OCI-LY7 (cell line): ENCODE measurements around the gene FRMD8. TPM values are rescaled to one million over a fixed set of nuclear protein-coding genes. Genes with fewer than 3 reads are reported as not detected.
A peak's percentile ranks its signal among the peaks of the same experiment; 100 is the strongest.

Experiments
- BruUV-seq: library from RNA; stranded (reverse); fragments of 400-500 nt; replicated peaks from 2 replicates; lab custom pipeline; 2021; lab: Mats Ljungman, UMichigan
- CTCF ChIA-PET: fragments of 300-600 bp; sonication (Branson Sonifier 250); formaldehyde crosslinking; loops from one replicate; lab custom pipeline; 2022; ENCODE audit warnings: antibody characterized with exemption; ENCODE audit not compliant: unreplicated experiment; lab: Charles Lee
- POLR2A ChIA-PET: fragments of 300-600 bp; sonication (Branson Sonifier 250); formaldehyde crosslinking; loops from one replicate; lab custom pipeline; 2022; ENCODE audit warnings: antibody characterized with exemption; lab: Charles Lee
- DNase-seq: peaks from one replicate; pipeline ENCODE4 v3.0.0-alpha.2; 2015; ENCODE audit warnings: low spot score
- H2AFZ ChIP-seq: fragments of 200-600 bp; sonication (generic), shearing (Covaris generic); 2 replicates; pipeline ENCODE4 v1.6.1; 2014; ENCODE audit warnings: mild to moderate bottlenecking, antibody characterized with exemption, low read length, moderate library complexity
- H3K27ac ChIP-seq: fragments of 200-600 bp; sonication (generic); 2 replicates; pipeline ENCODE4 v1.5.1; 2014; ENCODE audit warnings: mixed run types, low read depth, mild to moderate bottlenecking, moderate library complexity, low read length, inconsistent platforms; ENCODE audit not compliant: poor library complexity, severe bottlenecking
- H3K36me3 ChIP-seq: fragments of 200-600 bp; sonication (generic); 2 replicates; pipeline ENCODE4 v1.6.1; 2014; ENCODE audit warnings: mild to moderate bottlenecking, antibody characterized with exemption, low read length, moderate library complexity, mixed read lengths; ENCODE audit not compliant: insufficient read depth
- H3K4me1 ChIP-seq: fragments of 200-600 bp; sonication (generic); 2 replicates; pipeline ENCODE4 v1.5.1; 2014; ENCODE audit warnings: mild to moderate bottlenecking, low read length; ENCODE audit not compliant: insufficient read depth, poor library complexity, severe bottlenecking
- H3K4me2 ChIP-seq: fragments of 200-600 bp; sonication (generic); 2 replicates; pipeline ENCODE4 v1.6.1; 2014; ENCODE audit warnings: mild to moderate bottlenecking, low read length
- H3K4me3 ChIP-seq: fragments of 200-600 bp; sonication (generic); 2 replicates; pipeline ENCODE4 v1.5.1; 2014; ENCODE audit warnings: mild to moderate bottlenecking, low read depth, low read length; ENCODE audit not compliant: poor library complexity, severe bottlenecking
- H3K79me2 ChIP-seq: fragments of 200-600 bp; sonication (generic); 2 replicates; pipeline ENCODE4 v1.6.1; 2016; ENCODE audit warnings: low read depth, mild to moderate bottlenecking, low read length, moderate library complexity, mixed read lengths; ENCODE audit not compliant: insufficient read depth
- H3K9me2 ChIP-seq: fragments of 200-600 bp; sonication (generic); 2 replicates; pipeline ENCODE4 v1.6.1; 2016; ENCODE audit warnings: mild to moderate bottlenecking, low read length, mixed read lengths; ENCODE audit not compliant: insufficient read depth
- H3K9me3 ChIP-seq: fragments of 200-600 bp; sonication (generic); 2 replicates; pipeline ENCODE4 v1.6.1; 2014; ENCODE audit warnings: mild to moderate bottlenecking, mixed run types, low read length, mixed read lengths
- H4K20me1 ChIP-seq: fragments of 200-600 bp; sonication (generic); 2 replicates; pipeline ENCODE4 v1.6.1; 2014; ENCODE audit warnings: mild to moderate bottlenecking, antibody characterized with exemption, low read length, moderate library complexity, mixed read lengths; ENCODE audit not compliant: insufficient read depth
- EZH2phosphoT487 ChIP-seq: fragments of 200-600 bp; sonication (generic); IDR thresholded peaks from 2 replicates; pipeline ENCODE4 v1.6.1; 2018; ENCODE audit warnings: low read depth, borderline replicate concordance, mild to moderate bottlenecking, mixed run types, antibody characterized with exemption, low read length, moderate library complexity, mixed read lengths
- intact Hi-C: fragments of 100-400 bp; cut with micrococcal nuclease; formaldehyde crosslinking; loops from one replicate; pipeline ENCODE4 v1.10.0; 2022; ENCODE audit not compliant: unreplicated experiment
- total RNA-seq, 2 experiments: library from RNA; depleted of rRNA in 1 of 2; stranded (reverse); fragments of >200 nt in 1 of 2; shearing (Covaris generic) in 1 of 2; gene quantifications; 2 replicates each; pipeline ENCODE4 v1.2.3, GENCODE V29; 2014 to 2022
- TF ChIP-seq, protein P1 (sequence below): fragments of 200-600 bp; sonication (generic); conservative IDR thresholded peaks from 2 replicates; pipeline ENCODE4 v1.5.1; 2014; ENCODE audit warnings: mild to moderate bottlenecking, antibody characterized with exemption, low read length, moderate library complexity, mixed read lengths

The FRMD8 gene
- total RNA-seq, 2 experiments from 2014 or later: 37.6 to 55.8 TPM

DNA sequence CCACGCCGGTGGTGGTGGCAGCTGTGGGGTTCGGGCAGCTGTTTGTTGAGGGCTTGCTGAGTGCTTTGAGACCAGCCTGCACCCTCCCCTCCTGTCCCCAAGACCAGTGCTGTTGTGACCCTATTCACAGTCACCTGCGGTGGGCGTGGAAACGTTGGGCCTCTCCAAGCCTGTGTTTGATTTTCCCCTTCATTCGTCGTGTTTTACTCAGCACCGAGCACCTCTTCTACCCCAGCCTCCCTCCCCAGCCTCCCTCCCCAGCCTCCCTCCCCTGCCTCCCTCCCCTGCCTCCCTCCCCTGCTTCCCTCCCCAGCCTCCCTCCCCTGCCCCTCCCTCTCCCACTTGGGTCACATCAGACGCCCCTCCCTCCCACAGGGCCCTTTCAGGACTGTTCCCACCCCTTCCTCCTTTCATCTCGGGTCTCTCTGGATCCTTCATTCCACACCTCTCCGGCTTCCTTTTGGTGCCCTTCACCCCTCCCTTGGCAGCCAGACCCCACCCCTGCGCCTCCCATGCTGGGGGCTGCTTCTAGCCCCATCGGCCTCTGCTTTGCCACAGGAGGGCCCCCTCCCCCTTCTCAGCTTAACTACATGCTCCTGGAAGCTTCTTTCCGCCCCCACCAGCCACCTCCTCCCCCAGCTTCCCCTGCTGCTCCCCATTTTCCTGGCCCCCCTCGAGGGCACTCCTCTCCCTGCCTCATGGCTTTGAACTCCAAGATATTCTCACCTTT is 14.8 kb downstream of the FRMD8 start:
- intact Hi-C loops: no loop called here
- H3K4me3 ChIP-seq: no peak overlapping the region
- ChIA-PET POLR2A (interaction anchor here (0.7 to 1.3 kb wide), 2 partner anchors 8 to 105 kb away, joined by 3 read pairs; no protein-coding TSS in a partner anchor), CTCF (no interaction called here)
- DNase-seq: no peak
- H3K79me2 ChIP-seq: no peaks in the 10 kb centered on the region
- no peak overlapping the region for H2AFZ ChIP-seq
- H3K27ac ChIP-seq: no peak overlapping the region
- H3K4me1 ChIP-seq: peaks cover 38% of the 10 kb centered on the region
- TF ChIP-seq EZH2phosphoT487: no peak
- TF ChIP-seq, protein P1, sequence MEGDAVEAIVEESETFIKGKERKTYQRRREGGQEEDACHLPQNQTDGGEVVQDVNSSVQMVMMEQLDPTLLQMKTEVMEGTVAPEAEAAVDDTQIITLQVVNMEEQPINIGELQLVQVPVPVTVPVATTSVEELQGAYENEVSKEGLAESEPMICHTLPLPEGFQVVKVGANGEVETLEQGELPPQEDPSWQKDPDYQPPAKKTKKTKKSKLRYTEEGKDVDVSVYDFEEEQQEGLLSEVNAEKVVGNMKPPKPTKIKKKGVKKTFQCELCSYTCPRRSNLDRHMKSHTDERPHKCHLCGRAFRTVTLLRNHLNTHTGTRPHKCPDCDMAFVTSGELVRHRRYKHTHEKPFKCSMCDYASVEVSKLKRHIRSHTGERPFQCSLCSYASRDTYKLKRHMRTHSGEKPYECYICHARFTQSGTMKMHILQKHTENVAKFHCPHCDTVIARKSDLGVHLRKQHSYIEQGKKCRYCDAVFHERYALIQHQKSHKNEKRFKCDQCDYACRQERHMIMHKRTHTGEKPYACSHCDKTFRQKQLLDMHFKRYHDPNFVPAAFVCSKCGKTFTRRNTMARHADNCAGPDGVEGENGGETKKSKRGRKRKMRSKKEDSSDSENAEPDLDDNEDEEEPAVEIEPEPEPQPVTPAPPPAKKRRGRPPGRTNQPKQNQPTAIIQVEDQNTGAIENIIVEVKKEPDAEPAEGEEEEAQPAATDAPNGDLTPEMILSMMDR: 0 out of 2 replicates have a peak, but pooled peaks have one; percentile 23
- no TSS peak for BruUV-seq
- H3K4me2 ChIP-seq: no peak overlapping the region
- 0 out of 2 replicates have a peak, but pooled peaks cover 4% of the 10 kb centered on the region for H4K20me1 ChIP-seq
- H3K9me3 ChIP-seq: no peaks in the 10 kb centered on the region
- peaks cover 65% of the 10 kb centered on the region for H3K36me3 ChIP-seq
- no peaks in the 10 kb centered on the region for H3K9me2 ChIP-seq

DNA sequence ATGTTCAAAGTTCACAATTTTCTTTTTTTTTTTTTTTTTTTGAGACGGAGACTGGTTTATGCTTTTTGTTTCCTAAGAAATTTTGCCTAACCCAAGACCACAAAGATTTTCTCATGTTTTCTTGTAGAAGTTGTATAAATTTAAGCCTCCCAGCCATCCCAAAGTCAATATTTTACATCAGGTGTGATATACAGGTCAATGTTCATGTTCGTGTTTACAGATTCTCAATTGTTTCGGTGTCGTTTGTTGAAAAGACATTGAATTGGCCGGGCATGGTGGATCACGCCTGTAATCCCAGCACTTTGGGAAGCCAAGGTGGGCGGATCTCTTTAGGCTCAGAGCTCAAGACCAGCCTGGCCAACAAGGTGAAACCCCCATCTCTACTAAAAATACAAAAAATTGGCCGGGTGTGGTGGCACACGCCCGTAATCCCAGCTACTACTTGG is 15.4 kb downstream of the FRMD8 start:
- Histone ChIP-seq H3K36me3 (peaks cover 68% of the 10 kb centered on the region), H3K27ac (no peak overlapping the region), H2AFZ (no peak overlapping the region), H3K4me3 (no peak overlapping the region), H3K4me1 (peaks cover 38% of the 10 kb centered on the region), H3K79me2 (no peaks in the 10 kb centered on the region), H3K9me3 (no peaks in the 10 kb centered on the region), H3K4me2 (no peak overlapping the region), H3K9me2 (no peaks in the 10 kb centered on the region), H4K20me1 (0 out of 2 replicates have a peak, but pooled peaks cover 4% of the 10 kb centered on the region)
- CTCF ChIA-PET: no interaction called here
- BruUV-seq: no TSS peak
- no peak for DNase-seq
- TF ChIP-seq, protein P1: no peak
- no peak for TF ChIP-seq EZH2phosphoT487
- POLR2A ChIA-PET: interaction anchor here (0.7 to 1.7 kb wide), 4 partner anchors 9 to 105 kb away, joined by 3 to 9 read pairs (median 4); no protein-coding TSS in a partner anchor
- intact Hi-C loops: loop anchor here (2.0 kb wide), 1 partner anchor 15 kb away; the partner anchor contains the start of gene FRMD8

- no peak for DNase-seq
- CTCF ChIA-PET: no interaction called here
- Histone ChIP-seq H3K27ac (peak overlapping the region; percentile 90), H3K9me3 (no peaks in the 10 kb centered on the region), H2AFZ (no peak overlapping the region), H3K36me3 (peaks cover 69% of the 10 kb centered on the region), H4K20me1 (0 out of 2 replicates have a peak, but pooled peaks cover 4% of the 10 kb centered on the region), H3K79me2 (no peaks in the 10 kb centered on the region), H3K4me2 (peak overlapping the region; percentile 76; the same call in 1 of the 2 replicates), H3K9me2 (no peaks in the 10 kb centered on the region), H3K4me1 (peaks cover 44% of the 10 kb centered on the region), H3K4me3 (no peak overlapping the region)
- TF ChIP-seq, protein P1: no peak
- TF ChIP-seq EZH2phosphoT487: no peak
- intact Hi-C loops: loop anchor here (2.0 kb wide), 1 partner anchor 16 kb away; the partner anchor contains the start of gene FRMD8
- BruUV-seq: no TSS peak
- POLR2A ChIA-PET: interaction anchor here (1.3 to 1.7 kb wide), 3 partner anchors 10 to 97 kb away, joined by 3 to 9 read pairs (median 5); no protein-coding TSS in a partner anchor
Measured at GRCh38 chr11:65402790-65403189, 16.4 kb downstream of the FRMD8 start.
